ENCODE data around the gene GLRA1.

DNA sequence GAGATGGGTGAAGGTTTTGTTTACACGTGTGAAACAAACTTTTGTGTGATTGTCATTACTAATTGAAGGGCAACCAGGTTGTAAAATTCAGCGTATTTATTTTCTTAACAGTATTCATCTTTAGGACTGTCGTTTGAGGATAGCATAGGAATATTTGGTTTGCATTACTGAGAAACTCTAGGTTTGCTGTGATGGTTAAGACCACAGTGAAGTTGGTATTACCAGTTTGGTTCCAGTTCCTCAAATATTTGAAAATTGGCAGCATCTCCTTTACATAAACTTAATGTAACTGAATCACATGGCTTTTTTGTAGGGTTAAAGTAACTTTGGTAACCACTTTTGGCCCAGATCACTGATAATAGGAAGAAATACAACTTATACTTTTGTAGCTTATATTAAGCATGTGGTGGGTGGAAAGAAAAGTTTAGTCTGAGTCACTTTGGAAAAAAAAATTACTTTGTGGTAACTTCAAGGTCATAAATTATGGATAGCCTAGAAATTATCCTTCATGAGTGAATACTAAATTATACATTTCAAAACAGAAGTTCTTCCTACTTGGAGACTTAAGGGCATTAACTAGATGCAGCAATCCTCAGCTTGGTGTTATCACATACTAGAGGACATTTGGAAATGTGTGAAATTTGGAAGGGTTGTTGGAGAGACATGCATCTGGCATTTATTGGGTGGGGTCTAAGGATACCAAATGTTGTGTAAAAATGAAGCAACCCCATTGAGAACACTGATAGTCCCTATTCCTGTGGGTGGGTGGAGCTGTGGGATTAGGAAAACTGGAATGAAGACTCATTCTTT is 119.0 kb downstream of the GLRA1 start:
- TF ChIP-seq LEF1 (IDR thresholded peaks at IDR 0.05; ENCODE audit: borderline replicate concordance) (no peak), L3MBTL2 (conservative IDR thresholded peaks at IDR 0.05) (no peak), BHLHE40 (IDR thresholded peaks at IDR 0.05; ENCODE audit: borderline replicate concordance) (no peak), ELF4 (IDR thresholded peaks at IDR 0.05) (no peak)

Measured in HEK293T (cell line).